Peyer's patch (tissue), 4 donors: Measurements from ENCODE around the gene PTCD2. TPM values are rescaled to one million over a fixed set of nuclear protein-coding genes. Genes with fewer than 3 reads are reported as not detected.

Experiments used
- DNase-seq, 3 donors: peaks; one replicate each; pipeline ENCODE4 v3.0.0-alpha.2; 2017 to 2019
- H3K27ac ChIP-seq, 4 donors: fragments of 200-600 bp; sonication (generic); one replicate each; pipeline ENCODE4 v1.5.1; 2016 to 2019
- H3K27me3 ChIP-seq, 2 donors: fragments of 200-600 bp; sonication (generic); one replicate each; pipeline ENCODE4 v1.5.1; 2019
- H3K36me3 ChIP-seq, 3 donors: fragments of 200-600 bp; sonication (generic); one replicate each; pipeline ENCODE4 v1.5.1; 2016 to 2019
- H3K4me1 ChIP-seq, 4 donors: fragments of 200-600 bp; sonication (generic); one replicate each; pipeline ENCODE4 v1.5.1; 2016 to 2019
- H3K4me3 ChIP-seq, 4 donors: fragments of 200-600 bp; sonication (generic); 1 replicate in 3 of 4; 2 replicates in 1 of 4; pipeline ENCODE4 v1.5.1; 2016 to 2019; ENCODE audit warnings: mild to moderate bottlenecking in 1 of 4
- H3K9me3 ChIP-seq, 4 donors: fragments of 200-600 bp; sonication (generic); one replicate each; pipeline ENCODE4 v1.5.1; 2016 to 2019; ENCODE audit warnings: mild to moderate bottlenecking in 1 of 4
- CTCF ChIP-seq, 6 experiments: fragments of 450-650 bp in 4 of 6; fragments of 200-600 bp in 2 of 6; sonication (generic) in 1 of 6; IDR thresholded peaks; one replicate each; pipeline ENCODE4 v1.5.1; 2017 to 2019; ENCODE audit warnings: antibody characterized with exemption in 6 of 6, mild to moderate bottlenecking in 3 of 6, moderate library complexity in 1 of 6
- POLR2A ChIP-seq, 2 donors: fragments of 450-650 bp; IDR thresholded peaks; one replicate each; pipeline ENCODE4 v1.5.1; 2017; ENCODE audit warnings: antibody characterized with exemption in 2 of 2, mild to moderate bottlenecking in 2 of 2, moderate library complexity in 2 of 2
- total RNA-seq, 4 donors: library from RNA; depleted of rRNA; stranded (reverse); fragments of >200 nt; gene quantifications; one replicate each; pipeline ENCODE4 v1.1.0, GENCODE V29; 2016

PTCD2 gene
- total RNA-seq, 4 donors from 2014 or later, result 4.0 to 13.2 (median 8.7) TPM

DNA sequence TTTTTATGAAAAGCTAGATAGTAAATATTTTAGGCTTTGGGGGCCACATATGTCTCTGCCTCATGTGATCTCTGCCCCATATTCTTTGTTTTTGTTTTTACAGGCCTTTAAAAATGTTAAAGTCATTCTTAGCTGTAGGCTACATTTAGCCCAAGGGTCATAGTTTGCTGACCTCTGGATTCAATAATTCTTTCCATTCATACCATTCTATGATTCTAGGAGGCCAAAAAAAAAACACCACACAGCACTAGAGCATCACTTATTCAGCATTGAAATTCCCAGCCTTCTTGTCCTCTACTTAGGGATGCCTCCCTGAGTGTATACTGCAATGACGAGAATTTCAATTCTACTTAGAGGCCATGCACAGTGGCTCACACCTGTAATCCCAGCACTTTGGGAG lies 17.0 kb downstream of the PTCD2 start:
- Histone ChIP-seq H3K9me3 (no peaks in the 10 kb centered on the region), H3K27me3 (no peaks in the 10 kb centered on the region), H3K36me3 (peaks cover 0 to 39% (median 0%) of the 10 kb centered on the region in 3 donors), H3K4me3 (no peak overlapping the region), H3K27ac (no peak overlapping the region), H3K4me1 (no peaks in the 10 kb centered on the region)
- no peak for TF ChIP-seq CTCF (IDR thresholded peaks at IDR 0.05)
- TF ChIP-seq POLR2A (IDR thresholded peaks at IDR 0.05), result no peak
- DNase-seq, result no peak

GRCh38 chr5:72338689-72339209 lies 18.6 kb downstream of the PTCD2 start:
- Histone ChIP-seq H3K36me3 (peaks cover 0 to 35% (median 0%) of the 10 kb centered on the region in 3 donors), H3K4me3 (no peak overlapping the region), H3K27ac (no peak overlapping the region), H3K27me3 (no peaks in the 10 kb centered on the region), H3K9me3 (no peaks in the 10 kb centered on the region), H3K4me1 (no peaks in the 10 kb centered on the region)
- TF ChIP-seq CTCF (IDR thresholded peaks at IDR 0.05) (no peak), POLR2A (IDR thresholded peaks at IDR 0.05) (no peak)
- no peak for DNase-seq

- no peak overlapping the region for H3K27ac ChIP-seq
- no peaks in the 10 kb centered on the region for H3K4me1 ChIP-seq
- H3K4me3 ChIP-seq, result no peak overlapping the region
- no peaks in the 10 kb centered on the region for H3K36me3 ChIP-seq
- TF ChIP-seq CTCF (IDR thresholded peaks at IDR 0.05) (no peak), POLR2A (IDR thresholded peaks at IDR 0.05) (no peak)
- no peak for DNase-seq
- no peaks in the 10 kb centered on the region for H3K9me3 ChIP-seq
- H3K27me3 ChIP-seq, result no peaks in the 10 kb centered on the region
Measured at GRCh38 chr5:72346398-72346797, 26.2 kb downstream of the PTCD2 start.

- Histone ChIP-seq H3K9me3 (no peaks in the 10 kb centered on the region), H3K4me3 (no peak overlapping the region), H3K36me3 (no peaks in the 10 kb centered on the region), H3K4me1 (no peaks in the 10 kb centered on the region), H3K27me3 (no peaks in the 10 kb centered on the region), H3K27ac (no peak overlapping the region)
- no peak for DNase-seq
- TF ChIP-seq CTCF (IDR thresholded peaks at IDR 0.05) (no peak), POLR2A (IDR thresholded peaks at IDR 0.05) (no peak)
Measured at GRCh38 chr5:72347801-72348308, 27.7 kb downstream of the PTCD2 start.

GRCh38 chr5:72351376-72351775 lies 31.2 kb downstream of the PTCD2 start:
- DNase-seq, result no peak
- H3K9me3 ChIP-seq, result no peaks in the 10 kb centered on the region
- no peak overlapping the region for H3K27ac ChIP-seq
- H3K27me3 ChIP-seq, result no peaks in the 10 kb centered on the region
- H3K4me1 ChIP-seq, result no peaks in the 10 kb centered on the region
- no peaks in the 10 kb centered on the region for H3K36me3 ChIP-seq
- no peak for TF ChIP-seq CTCF (IDR thresholded peaks at IDR 0.05)
- H3K4me3 ChIP-seq, result no peak overlapping the region

- Histone ChIP-seq H3K27ac (no peak overlapping the region), H3K4me3 (no peak overlapping the region)
- TF ChIP-seq CTCF (IDR thresholded peaks at IDR 0.05), result no peak
- TF ChIP-seq POLR2A (IDR thresholded peaks at IDR 0.05), result no peak
Measured at GRCh38 chr5:72352616-72353015, 32.4 kb downstream of the PTCD2 start.

More at GRCh38 chr5:72352616-72353015, 32.4 kb downstream of the PTCD2 start:
- H3K9me3 ChIP-seq, result no peaks in the 10 kb centered on the region
- DNase-seq, result no peak
- no peaks in the 10 kb centered on the region for H3K36me3 ChIP-seq
- H3K4me1 ChIP-seq, result no peaks in the 10 kb centered on the region
- H3K27me3 ChIP-seq, result no peaks in the 10 kb centered on the region
